Measurements from ENCODE around the gene PPFIA4. TPM values are rescaled to one million over a fixed set of nuclear protein-coding genes. Genes with fewer than 3 reads are reported as not detected.

The PPFIA4 gene
- polyA plus RNA-seq, 6 donors from 2014 or later = not detected

GRCh38 chr1:203048555-203049051 lies 22.3 kb downstream of the PPFIA4 start:
- ATAC-seq (ENCODE audit: low read depth in 2 of 2) = no peak
- peaks cover 15 to 44% (median 44%) of the 10 kb centered on the region in 3 donors for H3K27me3 Mint-ChIP-seq

GRCh38 chr1:203049077-203049476 lies 22.8 kb downstream of the PPFIA4 start:
- no peak overlapping the region for H3K27ac Mint-ChIP-seq
- peaks cover 0 to 1% (median 0%) of the 10 kb centered on the region in 7 donors for H3K9me3 Mint-ChIP-seq
- no peaks in the 10 kb centered on the region for H3K36me3 Mint-ChIP-seq
- peaks cover 15 to 44% (median 44%) of the 10 kb centered on the region in 3 donors for H3K27me3 Mint-ChIP-seq
- H3K4me3 Mint-ChIP-seq = no peak overlapping the region
- peaks cover 0 to 7% (median 0%) of the 10 kb centered on the region in 3 donors for H3K4me1 Mint-ChIP-seq
- no peak for ATAC-seq (ENCODE audit: low read depth in 2 of 2)
- no peak for DNase-seq

More at GRCh38 chr1:203048555-203049051, 22.3 kb downstream of the PPFIA4 start:
- H3K4me1 Mint-ChIP-seq = peaks cover 0 to 7% (median 0%) of the 10 kb centered on the region in 3 donors
- no peak overlapping the region for H3K4me3 Mint-ChIP-seq
- H3K9me3 Mint-ChIP-seq = peaks cover 0 to 1% (median 0%) of the 10 kb centered on the region in 7 donors
- peak overlapping the region in 1 of 6 donors; percentile 33 for H3K27ac Mint-ChIP-seq
- DNase-seq = no peak
- H3K36me3 Mint-ChIP-seq = no peaks in the 10 kb centered on the region

DNA sequence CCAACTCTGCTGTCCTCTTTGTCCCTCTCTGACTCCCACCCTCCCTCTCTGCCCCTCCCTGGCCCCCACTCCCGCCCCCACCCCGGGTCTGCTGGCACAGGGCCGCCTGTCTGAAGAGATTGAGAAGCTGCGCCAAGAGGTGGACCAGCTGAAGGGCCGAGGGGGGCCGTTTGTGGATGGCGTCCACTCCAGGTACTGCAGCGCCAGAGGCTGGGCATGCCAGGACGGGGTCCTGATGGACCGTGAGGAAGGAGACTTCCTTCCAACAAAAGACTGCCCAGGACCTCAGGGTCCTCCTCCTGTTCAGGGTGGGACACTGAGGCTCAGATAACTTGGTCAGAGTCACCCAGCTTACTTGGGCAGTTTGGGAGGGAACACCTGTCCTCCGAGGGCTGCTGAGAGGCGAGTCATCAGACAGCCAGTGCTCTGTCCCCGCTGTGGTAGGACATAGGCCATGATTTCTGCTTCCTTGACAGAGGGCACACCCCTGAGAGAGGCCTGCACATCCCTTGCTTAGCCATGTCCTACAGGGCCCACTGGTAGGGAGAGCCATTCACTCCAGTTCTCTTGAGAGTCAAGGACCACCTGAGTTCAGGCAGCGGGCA lies 23.4 kb downstream of the PPFIA4 start:
- Mint-ChIP-seq H3K4me1 (peaks cover 0 to 7% (median 0%) of the 10 kb centered on the region in 3 donors), H3K4me3 (no peak overlapping the region), H3K27ac (no peak overlapping the region), H3K9me3 (peaks cover 0 to 1% (median 0%) of the 10 kb centered on the region in 7 donors), H3K36me3 (no peaks in the 10 kb centered on the region), H3K27me3 (peaks cover 15 to 44% (median 42%) of the 10 kb centered on the region in 3 donors)
- no peak for DNase-seq
- ATAC-seq (ENCODE audit: low read depth in 2 of 2) = no peak

- no peak for DNase-seq
- Mint-ChIP-seq H3K4me1 (peaks cover 0 to 7% (median 0%) of the 10 kb centered on the region in 3 donors), H3K27me3 (peaks cover 15 to 52% (median 33%) of the 10 kb centered on the region in 3 donors), H3K9me3 (peaks cover 0 to 1% (median 0%) of the 10 kb centered on the region in 7 donors), H3K36me3 (no peaks in the 10 kb centered on the region), H3K27ac (no peak overlapping the region), H3K4me3 (no peak overlapping the region)
- ATAC-seq (ENCODE audit: low read depth in 2 of 2) = no peak
Measured at GRCh38 chr1:203050826-203051225, 24.5 kb downstream of the PPFIA4 start.

DNA sequence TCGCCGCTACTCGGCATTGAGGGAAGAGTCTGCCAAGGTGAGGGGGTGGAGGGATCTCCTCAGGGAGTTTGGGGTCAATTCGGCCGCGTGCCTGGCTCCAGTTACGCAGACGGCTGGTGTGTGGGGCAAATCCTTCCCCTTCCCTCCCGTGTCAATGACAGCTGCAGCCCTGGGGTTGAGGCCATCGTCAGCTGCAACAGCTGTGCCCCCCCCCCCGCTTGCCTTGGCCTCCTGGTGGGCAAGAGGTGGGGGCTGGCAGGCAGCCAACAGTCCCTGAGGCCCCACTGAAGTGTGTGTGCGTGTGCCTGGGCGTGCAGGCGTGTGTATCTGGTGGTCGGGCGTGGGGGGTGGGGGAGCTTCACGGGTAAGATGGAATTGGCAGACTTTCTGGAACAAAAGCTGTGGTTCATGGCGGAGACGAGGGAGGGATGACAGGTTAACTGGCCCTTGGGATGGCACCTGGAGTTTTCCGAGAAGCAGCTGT lies 25.6 kb downstream of the PPFIA4 start:
- no peak overlapping the region for H3K27ac Mint-ChIP-seq
- H3K27me3 Mint-ChIP-seq = peaks cover 15 to 62% (median 39%) of the 10 kb centered on the region in 3 donors
- H3K4me1 Mint-ChIP-seq = peaks cover 0 to 7% (median 0%) of the 10 kb centered on the region in 3 donors
- H3K36me3 Mint-ChIP-seq = no peaks in the 10 kb centered on the region
- DNase-seq (no peak), ATAC-seq (ENCODE audit: low read depth in 2 of 2) (no peak)
- no peak overlapping the region for H3K4me3 Mint-ChIP-seq
- H3K9me3 Mint-ChIP-seq = peaks cover 0 to 1% (median 0%) of the 10 kb centered on the region in 7 donors

DNA sequence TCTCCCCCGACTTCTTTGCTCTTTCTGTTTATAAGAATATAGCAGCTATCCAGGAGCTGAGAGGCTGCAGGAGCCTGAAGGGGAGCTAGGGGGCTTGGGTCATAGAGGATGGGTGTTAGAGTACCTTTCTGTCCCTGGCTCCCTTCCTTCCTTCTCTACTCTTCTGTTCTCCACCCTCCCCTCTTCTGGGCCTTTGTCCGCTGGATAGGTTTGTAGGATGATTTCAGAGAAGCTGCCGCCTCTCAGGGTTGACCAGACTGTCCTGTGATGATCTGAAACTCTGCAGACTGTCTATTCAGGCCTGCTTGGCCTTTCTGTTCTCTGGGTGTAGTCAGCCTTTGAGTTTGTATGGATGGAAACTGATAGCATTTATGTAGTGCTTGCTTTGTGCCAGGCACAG lies 26.3 kb downstream of the PPFIA4 start:
- no peaks in the 10 kb centered on the region for H3K36me3 Mint-ChIP-seq
- peaks cover 15 to 62% (median 39%) of the 10 kb centered on the region in 3 donors for H3K27me3 Mint-ChIP-seq
- no peak overlapping the region for H3K27ac Mint-ChIP-seq
- peaks cover 0 to 1% (median 0%) of the 10 kb centered on the region in 7 donors for H3K9me3 Mint-ChIP-seq
- peaks cover 0 to 7% (median 0%) of the 10 kb centered on the region in 3 donors for H3K4me1 Mint-ChIP-seq
- no peak overlapping the region for H3K4me3 Mint-ChIP-seq
- DNase-seq (no peak), ATAC-seq (ENCODE audit: low read depth in 2 of 2) (no peak)

DNA sequence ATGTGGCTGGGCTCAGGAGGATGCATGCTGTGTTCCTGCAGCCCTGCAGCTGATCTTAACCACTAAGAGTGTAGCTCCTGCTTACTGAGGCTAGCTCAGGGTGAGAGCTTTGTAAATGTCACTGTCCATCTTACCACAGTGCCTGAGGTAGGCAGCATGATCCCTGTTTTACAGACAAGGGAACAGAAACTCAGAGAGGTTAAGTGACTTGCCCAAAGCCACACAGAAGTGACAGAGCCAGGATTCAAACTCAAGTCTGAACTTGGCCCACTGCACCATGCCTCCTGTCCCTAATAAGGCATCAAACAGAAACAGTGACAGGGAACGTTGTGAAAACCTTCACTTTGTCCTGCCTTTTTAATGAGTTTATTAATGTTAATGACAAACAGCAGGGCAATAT lies 27.9 kb downstream of the PPFIA4 start:
- H3K36me3 Mint-ChIP-seq = no peaks in the 10 kb centered on the region
- DNase-seq (no peak), ATAC-seq (ENCODE audit: low read depth in 2 of 2) (no peak)
- no peak overlapping the region for H3K4me3 Mint-ChIP-seq
- H3K9me3 Mint-ChIP-seq = peaks cover 0 to 1% (median 0%) of the 10 kb centered on the region in 7 donors
- H3K27ac Mint-ChIP-seq = no peak overlapping the region
- H3K4me1 Mint-ChIP-seq = peaks cover 0 to 7% (median 0%) of the 10 kb centered on the region in 3 donors
- peaks cover 15 to 57% (median 36%) of the 10 kb centered on the region in 3 donors for H3K27me3 Mint-ChIP-seq

- Mint-ChIP-seq H3K27me3 (peaks cover 15 to 57% (median 36%) of the 10 kb centered on the region in 3 donors), H3K27ac (no peak overlapping the region), H3K36me3 (no peaks in the 10 kb centered on the region), H3K4me3 (no peak overlapping the region), H3K9me3 (peaks cover 0 to 1% (median 0%) of the 10 kb centered on the region in 7 donors), H3K4me1 (peaks cover 0 to 7% (median under 1%) of the 10 kb centered on the region in 3 donors)
- ATAC-seq (ENCODE audit: low read depth in 2 of 2) (no peak), DNase-seq (no peak)
Measured at GRCh38 chr1:203054642-203055041, 28.4 kb downstream of the PPFIA4 start.

DNA sequence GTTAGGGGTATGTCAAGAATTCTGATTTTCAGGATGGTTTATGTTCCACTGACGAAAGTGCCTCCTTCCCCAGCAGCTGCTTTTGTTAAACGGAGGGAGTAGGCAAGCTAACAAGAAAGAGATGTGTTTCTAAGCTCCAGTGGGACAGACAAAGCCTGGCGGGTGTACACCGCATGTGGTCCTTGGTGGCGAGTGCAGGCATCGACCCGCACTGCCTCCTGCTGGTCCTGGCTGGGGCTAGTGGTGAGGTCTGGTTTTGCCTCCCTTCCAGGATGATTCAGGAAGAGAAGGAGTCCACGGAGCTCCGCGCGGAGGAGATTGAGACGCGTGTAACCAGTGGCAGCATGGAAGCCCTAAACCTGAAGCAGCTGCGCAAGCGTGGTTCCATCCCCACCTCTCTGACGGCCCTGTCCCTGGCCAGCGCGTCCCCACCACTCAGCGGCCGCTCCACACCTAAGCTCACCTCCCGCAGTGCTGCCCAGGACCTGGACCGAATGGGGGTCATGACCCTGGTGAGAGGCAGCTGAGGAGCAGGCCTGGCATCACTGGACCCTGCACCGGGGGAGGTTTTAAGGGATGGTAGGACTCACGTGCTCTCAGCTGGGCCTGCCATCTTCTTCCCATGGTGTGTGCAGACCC lies 29.0 kb downstream of the PPFIA4 start:
- no peak overlapping the region for H3K27ac Mint-ChIP-seq
- ATAC-seq (ENCODE audit: low read depth in 2 of 2) = no peak
- H3K4me1 Mint-ChIP-seq = peaks cover 0 to 7% (median 3%) of the 10 kb centered on the region in 3 donors
- peaks cover 0 to 1% (median 0%) of the 10 kb centered on the region in 7 donors for H3K9me3 Mint-ChIP-seq
- no peaks in the 10 kb centered on the region for H3K36me3 Mint-ChIP-seq
- peaks cover 15 to 54% (median 34%) of the 10 kb centered on the region in 3 donors for H3K27me3 Mint-ChIP-seq
- no peak for DNase-seq
- peak overlapping the region in 1 of 8 donors; percentile 40 for H3K4me3 Mint-ChIP-seq

- H3K9me3 Mint-ChIP-seq = peaks cover 0 to 2% (median 0%) of the 10 kb centered on the region in 7 donors
- peaks cover 0 to 7% (median 3%) of the 10 kb centered on the region in 3 donors for H3K4me1 Mint-ChIP-seq
- H3K4me3 Mint-ChIP-seq = no peak overlapping the region
- ATAC-seq (ENCODE audit: low read depth in 2 of 2) (no peak), DNase-seq (no peak)
- H3K27ac Mint-ChIP-seq = no peak overlapping the region
- peaks cover 10 to 52% (median 33%) of the 10 kb centered on the region in 3 donors for H3K27me3 Mint-ChIP-seq
- no peaks in the 10 kb centered on the region for H3K36me3 Mint-ChIP-seq
Measured at GRCh38 chr1:203056012-203056411, 29.7 kb downstream of the PPFIA4 start.

- peaks cover 10 to 49% (median 29%) of the 10 kb centered on the region in 3 donors for H3K27me3 Mint-ChIP-seq
- no peak for ATAC-seq (ENCODE audit: low read depth in 2 of 2)
- H3K4me3 Mint-ChIP-seq = peak overlapping the region in 2 of 8 donors; percentile 30 to 70
- peak overlapping the region in 2 of 6 donors; percentile 3 to 5 for H3K27ac Mint-ChIP-seq
- no peaks in the 10 kb centered on the region for H3K36me3 Mint-ChIP-seq
- H3K9me3 Mint-ChIP-seq = peaks cover 0 to 2% (median 0%) of the 10 kb centered on the region in 7 donors
- H3K4me1 Mint-ChIP-seq = peaks cover 0 to 3% (median 2%) of the 10 kb centered on the region in 3 donors
- DNase-seq = no peak
Measured at GRCh38 chr1:203056516-203056915, 30.2 kb downstream of the PPFIA4 start.

GRCh38 chr1:203057911-203058675 lies 31.8 kb downstream of the PPFIA4 start:
- no peak overlapping the region for H3K4me3 Mint-ChIP-seq
- H3K9me3 Mint-ChIP-seq = peaks cover 0 to 2% (median 0%) of the 10 kb centered on the region in 7 donors
- H3K27ac Mint-ChIP-seq = peak overlapping the region in 2 of 6 donors; percentile 13 to 15
- DNase-seq (no peak), ATAC-seq (ENCODE audit: low read depth in 2 of 2) (no peak)
- H3K4me1 Mint-ChIP-seq = peaks cover 0 to 3% (median 0%) of the 10 kb centered on the region in 3 donors
- peaks cover 0 to 45% (median 17%) of the 10 kb centered on the region in 3 donors for H3K27me3 Mint-ChIP-seq
- H3K36me3 Mint-ChIP-seq = no peaks in the 10 kb centered on the region

- ATAC-seq (ENCODE audit: low read depth in 2 of 2) = no peak
- Mint-ChIP-seq H3K9me3 (peaks cover 0 to 2% (median 0%) of the 10 kb centered on the region in 7 donors), H3K4me3 (no peak overlapping the region), H3K36me3 (no peaks in the 10 kb centered on the region), H3K27me3 (peaks cover 0 to 45% (median 17%) of the 10 kb centered on the region in 3 donors), H3K4me1 (peaks cover 0 to 3% (median 0%) of the 10 kb centered on the region in 3 donors), H3K27ac (no peak overlapping the region)
- DNase-seq = no peak
Measured at GRCh38 chr1:203058676-203058935, 32.3 kb downstream of the PPFIA4 start.

Data from naive B cell (primary cell).